Brain microvascular endothelial cell (primary cell): ENCODE results near the gene WHAMM.

Source experiments
- DNase-seq: peaks from one replicate; pipeline ENCODE4 v3.0.0-alpha.2; 2020
- H3K27ac ChIP-seq: fragments of 250-450 bp; sonication (Bioruptor Pico); 2 replicates; pipeline ENCODE4 v1.5.1; 2020; ENCODE audit warnings: mild to moderate bottlenecking, moderate library complexity
- H3K27me3 ChIP-seq: fragments of 250-450 bp; sonication (Bioruptor Pico); replicated peaks from 2 replicates; pipeline ENCODE4 v1.5.1; 2020; ENCODE audit warnings: mild to moderate bottlenecking
- H3K36me3 ChIP-seq: fragments of 250-450 bp; sonication (Bioruptor Pico); replicated peaks from 2 replicates; pipeline ENCODE4 v1.5.1; 2020; ENCODE audit warnings: mild to moderate bottlenecking
- H3K4me3 ChIP-seq: 2 replicates; pipeline ENCODE4 v1.5.1; 2011; ENCODE audit warnings: low read depth, mild to moderate bottlenecking, control low read depth, low read length, moderate library complexity
- CTCF ChIP-seq: IDR thresholded peaks from 2 replicates; pipeline ENCODE4 v1.5.1; 2011; ENCODE audit warnings: low read depth, mild to moderate bottlenecking, moderate library complexity, low read length, control low read depth, inconsistent platforms; ENCODE audit errors: missing control alignments
- in situ Hi-C: cut with HindIII; loops from 2 replicates; pipeline ENCODE4 v1.10.0; 2017; ENCODE audit warnings: low sequenced_read_pairs, low pct_ligation_motif_present

The WHAMM gene

GRCh38 chr15:82781349-82781748 is 28.1 kb upstream of the WHAMM start:
- Histone ChIP-seq H3K27me3 (no peaks in the 10 kb centered on the region), H3K36me3 (no peaks in the 10 kb centered on the region), H3K27ac (no peak overlapping the region), H3K4me3 (no peak overlapping the region)
- TF ChIP-seq CTCF: no peak
- DNase-seq: no peak
- in situ Hi-C loops: no loop called here

- in situ Hi-C loops: no loop called here
- no peak for TF ChIP-seq CTCF
- Histone ChIP-seq H3K4me3 (no peak overlapping the region), H3K27ac (no peak overlapping the region), H3K27me3 (no peaks in the 10 kb centered on the region), H3K36me3 (no peaks in the 10 kb centered on the region)
- DNase-seq: no peak
Observed at GRCh38 chr15:82788496-82788895, 20.9 kb upstream of the WHAMM start.

GRCh38 chr15:82789491-82789890 is 19.9 kb upstream of the WHAMM start:
- DNase-seq: no peak
- in situ Hi-C loops: no loop called here
- no peaks in the 10 kb centered on the region for H3K27me3 ChIP-seq

GRCh38 chr15:82790321-82790720 is 19.1 kb upstream of the WHAMM start:
- no peak for TF ChIP-seq CTCF
- Histone ChIP-seq H3K27ac (no peak overlapping the region), H3K36me3 (no peaks in the 10 kb centered on the region), H3K27me3 (no peaks in the 10 kb centered on the region), H3K4me3 (no peak overlapping the region)
- no peak for DNase-seq
- in situ Hi-C loops: no loop called here

More at GRCh38 chr15:82789491-82789890, 19.9 kb upstream of the WHAMM start:
- no peak overlapping the region for H3K27ac ChIP-seq
- H3K4me3 ChIP-seq: no peak overlapping the region
- no peak for TF ChIP-seq CTCF
- H3K36me3 ChIP-seq: no peaks in the 10 kb centered on the region

- no peak overlapping the region for H3K27ac ChIP-seq
- H3K27me3 ChIP-seq: no peaks in the 10 kb centered on the region
- H3K4me3 ChIP-seq: no peak overlapping the region
- H3K36me3 ChIP-seq: no peaks in the 10 kb centered on the region
- in situ Hi-C loops: no loop called here
- TF ChIP-seq CTCF: no peak
- no peak for DNase-seq
Observed at GRCh38 chr15:82792068-82792467, 17.4 kb upstream of the WHAMM start.

- in situ Hi-C loops: no loop called here
- Histone ChIP-seq H3K27me3 (no peaks in the 10 kb centered on the region), H3K36me3 (no peaks in the 10 kb centered on the region), H3K27ac (no peak overlapping the region), H3K4me3 (no peak overlapping the region)
- DNase-seq: no peak
- no peak for TF ChIP-seq CTCF
Observed at GRCh38 chr15:82793737-82794136, 15.7 kb upstream of the WHAMM start.
